HG02885 (cell line): Measurements from ENCODE around the gene ANKRD24.
A peak's percentile ranks its signal among the peaks of the same experiment; 100 is the strongest.
"Not testable (repeated sequence)": the region's sequence is repeated elsewhere in the genome, so short reads cannot be mapped to it uniquely, and the experiment has no call there.

Source experiments
- ATAC-seq: cut with Tn5 transposase; IDR thresholded peaks from one replicate; pipeline ENCODE4 v1.9.1; 2021; ENCODE audit warnings: mild to moderate bottlenecking; ENCODE audit not compliant: unreplicated experiment, poor library complexity

ANKRD24 gene

GRCh38 chr19:4182084-4182810 is at the start of gene ANKRD24, which contains the start of gene SIRT6:
Gene ANKRD24 (plus strand): TSS chr19:4182689. CDS start chr19:4186426, 3,737 bp downstream.
Gene SIRT6 (minus strand): TSS chr19:4182563. CDS start chr19:4182539, 24 bp downstream.
- peak; percentile 84 for ATAC-seq

- ATAC-seq: no peak
These were observed 48.1 kb upstream of the ANKRD24 start for GRCh38 chr19:4134351-4134750.

- ATAC-seq: not testable (repeated sequence)
These were observed 47.1 kb upstream of the ANKRD24 start for GRCh38 chr19:4135386-4135785.

- no peak for ATAC-seq
These were observed 45.8 kb upstream of the ANKRD24 start for GRCh38 chr19:4136680-4137088.

- no peak for ATAC-seq
These were observed 44.0 kb upstream of the ANKRD24 start for GRCh38 chr19:4138445-4138844.

GRCh38 chr19:4139614-4140236 is 42.8 kb upstream of the ANKRD24 start:
- ATAC-seq: no peak

- ATAC-seq: no peak
These were observed 42.2 kb upstream of the ANKRD24 start for GRCh38 chr19:4140237-4140711.

- not testable (repeated sequence) for ATAC-seq
These were observed 39.6 kb upstream of the ANKRD24 start for GRCh38 chr19:4142916-4143315.

- no peak for ATAC-seq
These were observed 37.7 kb upstream of the ANKRD24 start for GRCh38 chr19:4144666-4145249.

- ATAC-seq: no peak
These were observed 32.8 kb upstream of the ANKRD24 start for GRCh38 chr19:4149518-4150288.

- no peak for ATAC-seq
These were observed 30.9 kb upstream of the ANKRD24 start for GRCh38 chr19:4151623-4152022.

GRCh38 chr19:4152241-4152998 is 30.1 kb upstream of the ANKRD24 start:
- no peak for ATAC-seq

- no peak for ATAC-seq
These were observed 27.7 kb upstream of the ANKRD24 start for GRCh38 chr19:4154571-4155312.

- ATAC-seq: no peak
These were observed 25.3 kb upstream of the ANKRD24 start for GRCh38 chr19:4157164-4157563.

- ATAC-seq: not testable (repeated sequence)
These were observed 24.5 kb upstream of the ANKRD24 start for GRCh38 chr19:4157971-4158370.

- no peak for ATAC-seq
These were observed 20.9 kb upstream of the ANKRD24 start for GRCh38 chr19:4161415-4162077.

- no peak for ATAC-seq
These were observed 18.2 kb upstream of the ANKRD24 start for GRCh38 chr19:4164262-4164661.

- no peak for ATAC-seq
These were observed 10.8 kb upstream of the ANKRD24 start for GRCh38 chr19:4171676-4172075.
